ENCODE measurements around the gene TRERF1. TPM values are rescaled to one million over a fixed set of nuclear protein-coding genes. Genes with fewer than 3 reads are reported as not detected.

The TRERF1 gene
- total RNA-seq, 4 donors from 2014 or later = 0.47 to 0.87 (median 0.50) TPM

DNA sequence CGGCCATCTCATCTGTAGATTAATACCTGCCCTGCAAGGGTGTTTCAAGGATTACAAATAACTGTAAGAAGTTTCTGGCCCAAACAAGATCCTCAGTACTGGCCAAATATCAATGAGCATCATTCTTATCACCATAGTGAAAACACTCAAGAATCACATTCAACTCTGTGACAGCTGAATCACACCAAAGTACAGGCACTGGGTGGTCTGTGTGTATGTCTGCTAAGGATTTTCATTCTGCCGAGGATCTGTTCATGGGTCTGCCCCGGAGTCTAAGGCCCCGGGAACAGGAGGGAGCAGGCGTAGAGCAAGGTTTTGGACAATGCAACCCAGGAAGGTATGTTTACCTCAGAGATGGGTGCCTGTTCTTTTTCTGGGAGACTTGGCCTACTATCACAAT is 110.5 kb downstream of the TRERF1 start:
- no peak for DNase-seq

GRCh38 chr6:42340511-42340910 is 111.2 kb downstream of the TRERF1 start:
- intact Hi-C loops (cut with DNase I; ENCODE audit: low total_unique reads) = no loop called here
- Histone ChIP-seq H3K27ac (no peak overlapping the region), H3K36me3 (no peaks in the 10 kb centered on the region), H3K27me3 (no peaks in the 10 kb centered on the region), H3K4me3 (no peak overlapping the region), H3K4me1 (no peaks in the 10 kb centered on the region), H3K9me3 (no peaks in the 10 kb centered on the region)
- in situ Hi-C loops (cut with MboI; ENCODE audit: low sequenced_read_pairs in 4 of 4) = no loop called here
- TF ChIP-seq POLR2A (IDR thresholded peaks at IDR 0.05) (no peak), CTCF (IDR thresholded peaks at IDR 0.05 in 4 of 5, conservative IDR thresholded peaks at IDR 0.05 in 1 of 5) (no peak)
- ATAC-seq (no peak), DNase-seq (no peak)

More for the DNA sequence above, 110.5 kb downstream of the TRERF1 start:
- H3K4me1 ChIP-seq = no peaks in the 10 kb centered on the region
- in situ Hi-C loops (cut with MboI; ENCODE audit: low sequenced_read_pairs in 4 of 4) = no loop called here
- intact Hi-C loops (cut with DNase I; ENCODE audit: low total_unique reads) = no loop called here
- TF ChIP-seq POLR2A (IDR thresholded peaks at IDR 0.05) (no peak), CTCF (IDR thresholded peaks at IDR 0.05 in 4 of 5, conservative IDR thresholded peaks at IDR 0.05 in 1 of 5) (no peak)
- H3K27ac ChIP-seq = no peak overlapping the region
- no peaks in the 10 kb centered on the region for H3K9me3 ChIP-seq
- no peaks in the 10 kb centered on the region for H3K27me3 ChIP-seq
- H3K4me3 ChIP-seq = no peak overlapping the region
- ATAC-seq = no peak
- H3K36me3 ChIP-seq = no peaks in the 10 kb centered on the region

DNA sequence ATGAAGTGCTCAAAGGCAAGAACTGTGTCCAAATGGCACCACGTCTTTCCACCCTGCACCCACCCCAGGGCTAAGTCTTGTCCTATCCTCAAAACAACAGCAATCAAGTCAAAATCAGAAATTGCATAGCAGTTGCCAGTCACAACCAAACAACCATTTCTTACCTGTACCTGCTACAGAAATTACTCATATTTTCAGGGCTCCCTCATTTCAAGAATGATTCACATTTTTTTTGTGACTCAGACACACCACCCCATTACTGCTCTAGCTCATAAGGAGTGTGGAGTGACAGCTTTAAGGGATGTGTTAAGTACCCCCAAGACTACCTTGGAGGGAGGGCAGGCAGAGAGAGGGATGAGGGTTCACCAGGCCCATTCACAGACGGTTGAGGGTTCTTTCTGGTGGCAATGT is 111.7 kb downstream of the TRERF1 start:
- intact Hi-C loops (cut with DNase I; ENCODE audit: low total_unique reads) (no loop called here), in situ Hi-C loops (cut with MboI; ENCODE audit: low sequenced_read_pairs in 4 of 4) (no loop called here)
- H3K36me3 ChIP-seq = no peaks in the 10 kb centered on the region
- ATAC-seq (no peak), DNase-seq (no peak)
- no peak overlapping the region for H3K4me3 ChIP-seq
- TF ChIP-seq CTCF (IDR thresholded peaks at IDR 0.05 in 4 of 5, conservative IDR thresholded peaks at IDR 0.05 in 1 of 5) = no peak
- TF ChIP-seq POLR2A (IDR thresholded peaks at IDR 0.05) = no peak
- H3K27me3 ChIP-seq = no peaks in the 10 kb centered on the region
- H3K9me3 ChIP-seq = no peaks in the 10 kb centered on the region
- no peak overlapping the region for H3K27ac ChIP-seq
- H3K4me1 ChIP-seq = no peaks in the 10 kb centered on the region

DNA sequence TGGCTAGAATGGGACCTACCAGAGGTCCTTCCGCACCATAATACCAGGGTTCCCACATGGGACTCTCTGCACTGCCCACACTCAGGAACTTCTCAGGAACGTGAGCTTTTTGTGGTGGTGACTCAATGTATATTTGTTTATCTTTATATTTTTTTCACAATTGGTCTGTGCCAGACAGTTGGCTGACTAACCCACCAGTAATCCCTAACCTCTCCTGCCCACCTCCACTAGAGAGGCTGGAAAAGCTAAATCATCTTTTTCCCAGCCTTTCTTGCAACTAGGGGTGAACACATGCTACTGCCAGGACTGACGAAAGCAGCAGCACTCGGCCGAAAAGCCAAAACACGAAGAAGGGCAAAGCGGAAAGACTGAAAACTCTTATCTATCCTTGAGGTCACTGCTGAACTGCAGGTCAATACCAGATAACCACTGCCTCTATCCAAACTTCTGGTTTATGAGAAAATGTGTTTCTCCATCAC is 112.9 kb downstream of the TRERF1 start:
- H3K36me3 ChIP-seq = no peaks in the 10 kb centered on the region

More for the DNA sequence above, 112.9 kb downstream of the TRERF1 start:
- Histone ChIP-seq H3K4me3 (no peak overlapping the region), H3K9me3 (no peaks in the 10 kb centered on the region), H3K27me3 (no peaks in the 10 kb centered on the region), H3K27ac (no peak overlapping the region), H3K4me1 (no peaks in the 10 kb centered on the region)
- no peak for ATAC-seq
- DNase-seq = no peak
- intact Hi-C loops (cut with DNase I; ENCODE audit: low total_unique reads) = no loop called here
- in situ Hi-C loops (cut with MboI; ENCODE audit: low sequenced_read_pairs in 4 of 4) = no loop called here
- TF ChIP-seq POLR2A (IDR thresholded peaks at IDR 0.05) (no peak), CTCF (IDR thresholded peaks at IDR 0.05 in 4 of 5, conservative IDR thresholded peaks at IDR 0.05 in 1 of 5) (no peak)

Data from gastrocnemius medialis (tissue), 4 donors.